T-helper 2 cell treated with Interferon-gamma antibody and Interleukin-4, amounts not matched to agents 5 μg/mL and 100 μg/mL, for 36 hours (primary cell): ENCODE measurements around the gene LRMDA.

ENCODE experiments used
- DNase-seq: peaks from one replicate; pipeline ENCODE4 v3.0.0; 2021; ENCODE audit warnings: low spot score
- H3K27ac Mint-ChIP-seq: one replicate; pipeline ENCODE4 v1.8.0; 2021; ENCODE audit warnings: mild to moderate bottlenecking, mixed read lengths
- H3K27me3 Mint-ChIP-seq: one replicate; pipeline ENCODE4 v1.8.0; 2021; ENCODE audit warnings: low read depth, mixed read lengths
- H3K36me3 Mint-ChIP-seq: one replicate; pipeline ENCODE4 v1.8.0; 2021; ENCODE audit warnings: low read depth, mixed read lengths
- H3K4me1 Mint-ChIP-seq: one replicate; pipeline ENCODE4 v1.8.0; 2021; ENCODE audit warnings: low read depth, mixed read lengths
- H3K4me3 Mint-ChIP-seq: one replicate; pipeline ENCODE4 v1.8.0; 2022; ENCODE audit warnings: mild to moderate bottlenecking, moderate library complexity, mixed read lengths
- H3K9me3 Mint-ChIP-seq: one replicate; pipeline ENCODE4 v1.8.0; 2021; ENCODE audit warnings: mixed read lengths

The LRMDA gene

DNA sequence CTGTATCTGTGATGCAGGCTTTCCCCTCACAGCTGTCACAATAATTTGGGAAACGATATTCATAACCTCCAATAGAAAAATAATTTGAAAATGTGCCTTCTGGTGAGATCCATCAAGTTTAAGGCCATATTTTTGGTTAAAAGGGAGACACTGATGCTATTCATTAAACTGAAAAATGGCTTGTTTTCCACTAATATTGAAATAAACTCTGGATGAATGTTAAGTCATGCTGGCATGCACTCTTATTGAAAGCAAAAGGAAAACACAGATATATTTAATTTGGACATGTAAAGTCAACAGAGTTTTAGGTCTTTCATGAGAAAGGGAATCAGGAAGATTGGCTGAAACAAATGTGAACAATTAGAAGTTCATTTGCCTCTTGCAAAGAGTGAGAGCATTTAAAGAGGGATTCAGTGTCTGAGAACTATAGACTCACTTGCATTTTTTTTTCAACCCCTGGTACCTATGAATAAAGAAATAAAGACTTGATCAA is 879.2 kb downstream of the LRMDA start:
- Mint-ChIP-seq H3K36me3 (no peaks in the 10 kb centered on the region), H3K4me3 (no peak overlapping the region), H3K9me3 (no peaks in the 10 kb centered on the region), H3K4me1 (no peaks in the 10 kb centered on the region), H3K27me3 (no peaks in the 10 kb centered on the region), H3K27ac (no peak overlapping the region)
- DNase-seq: no peak

DNA sequence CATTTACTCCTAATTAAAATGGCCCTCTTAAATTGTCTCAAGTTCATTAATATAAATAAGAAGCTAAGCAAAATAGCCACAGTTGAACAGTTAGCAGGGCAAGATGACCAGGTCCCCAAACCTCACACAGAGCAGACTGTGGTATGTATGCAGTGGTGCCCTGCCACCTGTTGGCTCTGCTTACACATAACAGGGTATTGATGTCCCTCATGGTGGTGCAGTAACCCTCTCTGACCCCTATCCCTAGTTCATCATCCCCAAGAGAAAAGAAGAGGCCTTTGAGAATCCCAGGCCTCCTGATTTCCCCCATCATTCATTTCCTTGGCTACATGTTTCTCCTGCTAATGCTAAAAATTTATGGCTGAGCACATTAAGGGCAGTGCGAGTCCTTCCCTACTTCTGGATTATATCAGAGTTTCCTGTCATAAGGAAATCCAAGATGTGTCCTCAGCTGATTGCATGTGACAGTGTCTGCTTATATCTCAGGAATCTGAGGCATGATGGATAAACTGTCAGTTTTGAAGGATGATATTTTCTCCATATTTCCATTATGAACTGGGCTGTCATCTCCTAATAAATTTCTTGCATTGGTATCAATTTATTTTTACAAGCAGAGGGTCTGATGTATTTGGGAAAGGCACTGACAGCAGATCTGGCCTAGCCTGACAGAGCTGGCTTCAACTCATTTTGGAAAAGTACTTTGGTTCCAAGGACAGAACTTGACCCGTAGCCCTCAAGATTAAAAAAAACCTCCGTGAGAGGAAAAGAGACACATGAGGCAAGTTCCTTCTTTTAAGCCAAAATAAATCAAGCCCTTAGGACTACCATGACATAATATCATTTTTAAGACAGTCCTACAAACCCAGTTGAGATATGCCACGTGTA is 880.6 kb downstream of the LRMDA start:
- DNase-seq: no peak
- H3K4me3 Mint-ChIP-seq: no peak overlapping the region
- H3K27ac Mint-ChIP-seq: no peak overlapping the region
- H3K27me3 Mint-ChIP-seq: no peaks in the 10 kb centered on the region
- no peaks in the 10 kb centered on the region for H3K36me3 Mint-ChIP-seq
- no peaks in the 10 kb centered on the region for H3K9me3 Mint-ChIP-seq
- H3K4me1 Mint-ChIP-seq: no peaks in the 10 kb centered on the region

DNA sequence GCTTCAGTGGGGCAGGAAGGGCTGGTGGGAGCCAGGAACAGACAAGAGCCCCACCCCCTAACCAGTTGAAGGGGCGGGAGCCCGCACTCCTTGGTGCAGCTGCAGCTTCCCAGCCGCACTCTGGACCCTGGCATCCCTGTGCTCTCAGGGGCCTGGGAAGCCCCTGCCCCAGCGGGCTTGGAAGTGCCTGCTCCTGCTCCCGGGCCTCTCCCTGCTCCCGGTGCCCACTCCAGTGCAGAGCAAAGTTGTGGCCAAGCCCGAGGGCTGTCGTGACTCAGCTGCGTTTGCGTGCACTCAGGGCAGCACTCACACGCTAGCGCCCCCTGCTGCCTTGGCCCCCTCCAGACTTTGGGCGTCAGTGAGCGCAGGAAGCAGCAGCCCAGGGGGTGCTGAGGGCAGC is 883.8 kb downstream of the LRMDA start:
- Mint-ChIP-seq H3K4me3 (no peak overlapping the region), H3K9me3 (no peaks in the 10 kb centered on the region), H3K36me3 (no peaks in the 10 kb centered on the region), H3K4me1 (no peaks in the 10 kb centered on the region), H3K27ac (no peak overlapping the region), H3K27me3 (no peaks in the 10 kb centered on the region)
- no peak for DNase-seq

DNA sequence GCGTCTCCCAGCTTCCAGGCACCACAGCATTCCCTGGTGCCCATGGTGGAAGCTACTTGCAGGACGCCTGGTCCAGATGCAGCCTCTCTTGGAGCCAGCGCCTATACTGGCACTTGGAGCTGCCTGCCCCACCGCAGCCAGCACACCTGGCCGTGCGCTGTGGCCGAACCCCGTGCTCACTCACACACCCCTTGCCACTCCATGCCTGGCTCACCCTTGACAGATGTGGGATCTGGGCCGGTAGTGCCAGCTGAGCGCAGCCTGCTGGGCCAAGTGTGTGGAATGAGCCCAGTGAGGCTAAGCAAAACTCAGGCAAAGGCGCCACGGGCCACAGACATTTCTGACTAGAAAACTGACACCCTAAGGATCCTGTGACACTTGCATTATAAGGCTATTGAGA is 884.8 kb downstream of the LRMDA start:
- Mint-ChIP-seq H3K4me1 (no peaks in the 10 kb centered on the region), H3K4me3 (no peak overlapping the region), H3K27ac (no peak overlapping the region), H3K9me3 (no peaks in the 10 kb centered on the region), H3K27me3 (no peaks in the 10 kb centered on the region), H3K36me3 (no peaks in the 10 kb centered on the region)
- no peak for DNase-seq

DNA sequence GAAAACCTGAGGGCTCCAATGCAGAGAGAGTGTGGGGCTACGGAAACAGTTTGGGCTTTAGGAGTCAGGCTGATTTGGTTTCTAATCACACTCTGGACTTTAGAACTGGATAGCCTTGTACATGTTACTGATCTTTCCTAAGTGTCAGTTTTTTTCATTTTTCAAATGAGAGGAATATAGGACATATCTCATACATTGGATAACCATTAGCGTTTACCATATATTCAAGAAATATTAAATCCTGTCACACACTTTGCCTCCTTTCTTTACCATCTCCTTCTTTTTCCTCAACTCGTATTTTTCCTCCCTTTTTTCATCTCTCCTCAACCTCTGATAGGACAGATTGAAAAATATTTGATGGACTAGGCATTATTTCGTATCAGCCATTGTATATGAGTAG is 885.7 kb downstream of the LRMDA start:
- Mint-ChIP-seq H3K9me3 (no peaks in the 10 kb centered on the region), H3K4me1 (no peaks in the 10 kb centered on the region), H3K36me3 (no peaks in the 10 kb centered on the region), H3K27ac (no peak overlapping the region), H3K27me3 (no peaks in the 10 kb centered on the region), H3K4me3 (no peak overlapping the region)
- DNase-seq: no peak

DNA sequence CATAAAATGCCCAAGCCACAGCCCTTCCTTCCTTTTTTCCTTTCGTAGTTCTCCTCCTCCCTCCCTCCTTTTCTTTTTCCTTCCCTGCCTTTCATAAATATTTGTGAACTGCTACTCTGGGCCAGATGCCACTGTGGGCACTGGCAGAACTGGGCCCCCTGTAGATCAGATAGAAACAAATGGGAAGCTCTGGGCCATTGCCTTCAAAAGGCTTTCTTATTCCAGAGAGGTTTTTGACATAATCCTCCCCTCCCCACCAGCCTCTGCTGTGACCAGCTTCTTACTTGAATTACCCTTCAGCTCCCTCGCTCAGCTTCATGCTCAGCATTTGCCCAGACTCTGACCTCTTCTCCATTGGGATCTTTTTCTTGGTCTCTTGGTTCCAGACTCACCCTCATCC is 886.8 kb downstream of the LRMDA start:
- no peaks in the 10 kb centered on the region for H3K9me3 Mint-ChIP-seq
- H3K27me3 Mint-ChIP-seq: no peaks in the 10 kb centered on the region
- no peak overlapping the region for H3K27ac Mint-ChIP-seq
- no peaks in the 10 kb centered on the region for H3K36me3 Mint-ChIP-seq
- H3K4me3 Mint-ChIP-seq: no peak overlapping the region
- DNase-seq: no peak
- no peaks in the 10 kb centered on the region for H3K4me1 Mint-ChIP-seq

DNA sequence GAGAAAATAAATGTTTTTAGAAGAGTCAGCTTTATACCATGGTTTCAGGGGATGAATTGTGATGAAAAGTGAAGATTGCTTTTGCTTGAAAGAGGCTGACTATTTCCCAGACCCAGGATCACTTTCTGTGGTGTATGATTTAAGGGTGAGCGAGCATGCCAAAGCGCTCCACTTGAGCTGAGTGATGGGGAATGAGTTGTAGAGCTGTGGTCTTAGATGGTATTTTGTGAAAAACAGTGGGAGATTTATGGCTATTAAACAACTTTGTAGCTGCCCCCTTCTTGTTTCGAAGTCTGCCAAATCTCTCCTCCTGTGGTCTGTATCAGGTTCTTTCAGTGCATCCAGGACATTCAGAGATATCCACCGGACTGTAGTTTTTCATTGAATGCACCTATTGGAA is 888.2 kb downstream of the LRMDA start:
- no peak overlapping the region for H3K27ac Mint-ChIP-seq
- H3K9me3 Mint-ChIP-seq: no peaks in the 10 kb centered on the region
- no peaks in the 10 kb centered on the region for H3K4me1 Mint-ChIP-seq
- H3K4me3 Mint-ChIP-seq: no peak overlapping the region
- H3K36me3 Mint-ChIP-seq: no peaks in the 10 kb centered on the region
- no peak for DNase-seq
- no peaks in the 10 kb centered on the region for H3K27me3 Mint-ChIP-seq

DNA sequence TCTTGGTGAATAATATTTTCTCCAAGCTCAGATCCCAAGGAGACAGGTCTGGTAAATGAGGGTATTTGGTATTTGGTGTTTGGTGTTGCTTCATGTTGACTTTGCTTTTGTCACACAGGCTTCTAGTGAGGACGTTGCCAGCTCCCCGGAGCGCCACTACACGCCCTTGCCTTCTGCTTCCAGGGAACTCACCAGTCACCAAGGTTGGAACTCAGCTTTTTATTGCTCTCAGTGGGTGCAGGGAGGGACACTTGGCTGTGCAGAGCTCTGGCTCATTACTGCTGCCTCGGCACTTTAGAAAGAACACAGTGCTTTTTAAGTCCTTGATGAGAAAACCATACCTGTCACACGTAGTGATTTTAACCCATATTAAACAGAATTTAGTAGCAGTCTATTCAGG is 892.9 kb downstream of the LRMDA start:
- H3K4me3 Mint-ChIP-seq: no peak overlapping the region
- DNase-seq: no peak
- H3K36me3 Mint-ChIP-seq: no peaks in the 10 kb centered on the region
- no peaks in the 10 kb centered on the region for H3K9me3 Mint-ChIP-seq
- H3K4me1 Mint-ChIP-seq: no peaks in the 10 kb centered on the region
- no peaks in the 10 kb centered on the region for H3K27me3 Mint-ChIP-seq
- H3K27ac Mint-ChIP-seq: no peak overlapping the region

DNA sequence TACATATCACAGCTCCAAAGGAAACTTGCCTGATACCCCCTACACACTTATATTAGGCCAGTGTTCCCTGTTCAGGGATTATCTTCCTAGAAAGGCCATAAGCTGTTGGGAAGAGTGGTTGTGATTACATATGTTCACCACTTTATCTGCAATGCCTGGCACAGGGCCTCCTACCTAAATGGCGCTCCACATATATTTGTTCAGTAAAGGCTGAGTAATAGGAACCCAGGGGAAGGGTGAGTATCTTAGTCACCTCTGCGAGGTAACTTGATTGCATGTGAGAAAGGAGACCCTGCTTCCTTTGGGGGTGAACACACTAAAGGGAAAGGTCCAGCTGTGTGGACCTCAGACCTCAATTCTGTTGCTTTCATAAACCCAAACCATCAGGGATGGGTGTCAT is 896.0 kb downstream of the LRMDA start:
- H3K9me3 Mint-ChIP-seq: no peaks in the 10 kb centered on the region
- H3K4me3 Mint-ChIP-seq: no peak overlapping the region
- H3K4me1 Mint-ChIP-seq: no peaks in the 10 kb centered on the region
- H3K27ac Mint-ChIP-seq: no peak overlapping the region
- H3K27me3 Mint-ChIP-seq: no peaks in the 10 kb centered on the region
- H3K36me3 Mint-ChIP-seq: no peaks in the 10 kb centered on the region
- DNase-seq: no peak

DNA sequence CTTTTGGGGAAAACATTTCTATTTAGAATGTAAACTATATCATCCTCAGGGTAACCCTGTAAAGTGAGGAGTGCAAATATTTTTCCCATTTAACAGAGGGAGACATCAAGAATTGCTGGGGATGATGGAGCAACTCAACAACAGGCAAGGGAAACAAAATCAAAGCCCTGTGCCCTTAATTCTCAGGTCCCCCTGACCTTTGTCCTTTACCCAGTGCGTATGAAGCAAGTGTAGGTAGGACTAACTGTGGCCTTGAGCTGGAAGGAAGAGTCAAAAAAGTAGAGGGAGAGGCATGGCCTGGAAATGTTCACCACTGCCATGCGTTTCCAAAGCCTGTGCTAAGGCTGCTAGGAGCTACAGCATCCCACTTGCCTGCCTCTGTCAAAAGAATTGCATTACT is 896.9 kb downstream of the LRMDA start:
- no peaks in the 10 kb centered on the region for H3K36me3 Mint-ChIP-seq
- H3K4me3 Mint-ChIP-seq: no peak overlapping the region
- DNase-seq: no peak
- no peaks in the 10 kb centered on the region for H3K9me3 Mint-ChIP-seq
- H3K27ac Mint-ChIP-seq: no peak overlapping the region
- no peaks in the 10 kb centered on the region for H3K4me1 Mint-ChIP-seq
- H3K27me3 Mint-ChIP-seq: no peaks in the 10 kb centered on the region

DNA sequence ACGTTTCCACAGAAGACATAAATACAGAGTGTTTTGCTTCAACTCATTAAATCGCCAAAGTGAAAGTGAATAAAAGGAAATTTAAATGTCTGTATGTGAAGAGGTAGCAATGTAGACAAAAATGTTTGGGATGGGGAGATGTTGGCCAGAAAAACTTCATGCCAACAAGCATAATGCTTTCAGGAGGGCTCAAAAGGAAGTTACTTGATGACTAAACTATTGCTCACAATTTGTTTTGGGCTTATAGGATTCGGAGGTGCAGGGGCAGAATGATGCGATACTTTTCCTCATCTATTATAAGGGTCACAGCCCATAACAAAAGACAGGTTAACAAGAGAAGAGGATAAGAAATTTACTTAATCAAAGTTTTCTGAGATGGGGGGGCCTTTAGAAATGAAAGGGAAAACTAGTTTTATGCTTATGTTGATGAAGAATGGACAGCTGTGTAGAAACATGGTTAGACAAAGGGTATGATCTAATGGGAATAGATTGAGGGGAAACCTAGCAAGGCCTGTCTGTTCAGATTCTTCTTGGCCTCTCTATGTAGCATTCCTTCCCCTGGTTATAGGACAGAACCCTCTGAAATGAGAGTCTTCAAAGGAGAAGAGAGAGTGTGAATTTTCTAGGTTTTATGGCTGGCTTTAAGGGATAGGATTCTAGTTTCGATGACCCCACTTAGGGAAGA is 898.6 kb downstream of the LRMDA start:
- no peak for DNase-seq
- Mint-ChIP-seq H3K27me3 (no peaks in the 10 kb centered on the region), H3K4me1 (no peaks in the 10 kb centered on the region), H3K9me3 (no peaks in the 10 kb centered on the region), H3K36me3 (no peaks in the 10 kb centered on the region), H3K4me3 (no peak overlapping the region), H3K27ac (no peak overlapping the region)

DNA sequence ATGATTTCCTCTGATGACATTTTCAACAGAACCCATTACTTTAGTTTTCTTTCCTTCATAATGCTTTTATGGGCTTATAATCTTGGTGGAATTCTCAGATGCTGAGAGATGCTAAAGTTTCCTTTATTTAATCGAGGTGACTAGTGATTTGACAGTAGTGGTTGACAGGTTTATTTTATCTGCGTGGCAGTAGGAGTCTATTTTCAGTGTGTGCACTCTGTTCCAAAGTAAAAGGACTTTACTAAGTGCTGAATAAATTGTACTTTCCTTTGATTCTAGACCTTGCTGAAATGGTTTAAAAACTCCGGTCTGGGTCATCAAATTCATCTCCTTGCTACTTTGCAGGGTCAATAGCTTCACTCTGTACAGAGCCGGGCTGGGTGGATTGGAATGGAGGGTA is 900.3 kb downstream of the LRMDA start:
- no peak overlapping the region for H3K4me3 Mint-ChIP-seq
- H3K9me3 Mint-ChIP-seq: no peaks in the 10 kb centered on the region
- no peaks in the 10 kb centered on the region for H3K4me1 Mint-ChIP-seq
- H3K27me3 Mint-ChIP-seq: no peaks in the 10 kb centered on the region
- no peak overlapping the region for H3K27ac Mint-ChIP-seq
- no peak for DNase-seq
- H3K36me3 Mint-ChIP-seq: no peaks in the 10 kb centered on the region

DNA sequence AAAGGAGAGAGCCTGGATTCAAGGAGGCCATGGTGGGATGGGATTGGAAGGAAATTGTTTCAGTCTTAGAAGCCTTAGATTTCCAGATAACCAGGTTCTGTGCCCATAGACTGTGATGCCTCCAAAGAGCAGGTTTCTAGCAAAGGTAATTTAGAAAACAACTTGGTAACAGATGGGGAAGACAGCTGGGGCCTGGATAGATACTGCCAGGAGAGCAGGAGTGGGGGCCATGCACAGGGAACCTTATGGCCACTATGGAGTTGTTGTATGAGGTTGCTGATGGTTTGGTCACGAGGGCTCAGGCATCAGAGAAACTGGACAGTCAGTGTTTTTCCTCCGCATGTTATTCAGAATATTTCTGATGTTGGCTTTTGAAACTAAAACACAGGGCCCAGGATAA is 901.9 kb downstream of the LRMDA start:
- Mint-ChIP-seq H3K27me3 (no peaks in the 10 kb centered on the region), H3K36me3 (no peaks in the 10 kb centered on the region), H3K4me1 (no peaks in the 10 kb centered on the region), H3K9me3 (no peaks in the 10 kb centered on the region), H3K4me3 (no peak overlapping the region), H3K27ac (no peak overlapping the region)
- DNase-seq: no peak

DNA sequence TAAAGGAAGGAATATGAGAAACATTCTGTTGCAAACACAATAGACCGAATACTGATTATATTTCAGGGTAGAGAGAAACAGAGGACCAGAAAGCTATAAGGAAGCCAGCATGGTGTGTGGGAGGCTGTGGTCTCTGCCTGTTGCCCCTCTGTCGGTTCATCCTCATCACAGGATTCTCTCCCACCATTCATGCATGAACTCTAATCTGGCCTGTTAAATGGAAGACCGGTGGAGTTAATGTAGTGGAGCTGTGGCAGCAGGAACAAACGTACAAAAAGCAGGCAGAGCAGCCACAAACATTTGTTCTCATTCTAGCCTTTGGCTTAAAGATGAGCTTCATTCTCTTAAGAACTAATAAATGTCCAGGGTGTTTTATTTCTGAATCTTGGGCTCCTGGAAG is 902.4 kb downstream of the LRMDA start:
- Mint-ChIP-seq H3K4me1 (no peaks in the 10 kb centered on the region), H3K27me3 (no peaks in the 10 kb centered on the region), H3K9me3 (no peaks in the 10 kb centered on the region), H3K36me3 (no peaks in the 10 kb centered on the region), H3K27ac (no peak overlapping the region), H3K4me3 (no peak overlapping the region)
- DNase-seq: no peak
